GM12878 (cell line): Measurements from ENCODE around the gene DDX31. TPM values are rescaled to one million over a fixed set of nuclear protein-coding genes. Genes with fewer than 3 reads are reported as not detected.

Experiments
- ATAC-seq: fragments of 200-7000 bp; cut with Tn5 transposase; 3 replicates; pipeline ENCODE4 v1.9.1; 2020; ENCODE audit warnings: mild to moderate bottlenecking, moderate library complexity
- BruUV-seq: library from RNA; stranded (reverse); fragments of 400-500 nt; replicated peaks from 2 replicates; lab custom pipeline; 2021; lab: Mats Ljungman, UMichigan
- CTCF ChIA-PET: fragments of 300-600 bp; sonication (Branson Sonifier 250); formaldehyde crosslinking; extraction: SDS; loops from one replicate; lab custom pipeline; 2021; ENCODE audit warnings: inconsistent platforms; lab: Yijun Ruan, JAX
- POLR2A ChIA-PET: fragments of 350-600 bp; formaldehyde crosslinking; extraction: SDS; loops from one replicate; lab custom pipeline; 2021; ENCODE audit warnings: inconsistent platforms; lab: Charles Lee
- RAD21 ChIA-PET: fragments of 300-600 bp; sonication (Branson Sonifier 250); formaldehyde crosslinking; loops from one replicate; lab custom pipeline; 2023; ENCODE audit warnings: antibody characterized with exemption; ENCODE audit not compliant: unreplicated experiment; lab: Charles Lee
- SMC1A ChIA-PET: fragments of 300-600 bp; sonication (Branson Sonifier 250); formaldehyde crosslinking; loops from one replicate; lab custom pipeline; 2023; ENCODE audit not compliant: unreplicated experiment, uncharacterized antibody; lab: Charles Lee
- DNase-seq: peaks from one replicate; pipeline ENCODE4 v3.0.0-alpha.2; 2011; ENCODE audit warnings: low read depth, low spot score
- FAIRE-seq: peaks from 3 replicates; lab custom pipeline; 2011; peaks lifted over from hg19 to GRCh38; lab: Jason Lieb, UNC
- H2AFZ ChIP-seq: 2 replicates; pipeline ENCODE4 v1.6.0; 2011; ENCODE audit warnings: low read depth, low read length, control low read depth; ENCODE audit not compliant: control insufficient read depth
- H3K27ac ChIP-seq: 2 replicates; pipeline ENCODE4 v1.5.1; 2011; ENCODE audit warnings: control low read depth; ENCODE audit not compliant: control insufficient read depth, insufficient read depth
- H3K27me3 ChIP-seq, 2 experiments: replicated peaks in 1 of 2; 2 replicates each; pipeline versions ENCODE4 v1.6.0 to v1.6.1; 2011; ENCODE audit warnings: low read length in 1 of 2; ENCODE audit not compliant: control insufficient read depth in 2 of 2, insufficient read depth in 2 of 2
- H3K36me3 ChIP-seq, 2 experiments: 2 replicates each; pipeline ENCODE4 v1.5.1; 2011; ENCODE audit warnings: low read length in 1 of 2; ENCODE audit not compliant: control insufficient read depth in 2 of 2, insufficient read depth in 2 of 2
- H3K4me1 ChIP-seq: 2 replicates; pipeline ENCODE4 v1.6.1; 2011; ENCODE audit warnings: mild to moderate bottlenecking, low read length, moderate library complexity, mixed read lengths; ENCODE audit not compliant: control insufficient read depth, insufficient read depth
- H3K4me2 ChIP-seq: 2 replicates; pipeline ENCODE4 v1.6.0; 2011; ENCODE audit warnings: control low read depth; ENCODE audit not compliant: control insufficient read depth, insufficient read depth
- H3K4me3 ChIP-seq: fragments of 200-600 bp; sonication (generic); 2 replicates; pipeline ENCODE4 v1.5.1; 2016
- H3K79me2 ChIP-seq: 2 replicates; pipeline ENCODE4 v1.6.0; 2011; ENCODE audit warnings: low read length; ENCODE audit not compliant: control insufficient read depth, insufficient read depth
- H3K9ac ChIP-seq: 2 replicates; pipeline ENCODE4 v1.8.0; 2011; ENCODE audit warnings: low read length, control low read depth, mixed read lengths; ENCODE audit not compliant: control insufficient read depth, insufficient read depth
- H3K9me3 ChIP-seq: replicated peaks from 3 replicates; pipeline ENCODE4 v1.5.1; 2011; ENCODE audit warnings: mild to moderate bottlenecking, low read length; ENCODE audit not compliant: control insufficient read depth, insufficient read depth
- H4K20me1 ChIP-seq: 2 replicates; pipeline ENCODE4 v1.6.0; 2011; ENCODE audit not compliant: control insufficient read depth, insufficient read depth
- BACH1 ChIP-seq: fragments of 450-650 bp; IDR thresholded peaks from 2 replicates; pipeline ENCODE4 v1.6.1; 2017; ENCODE audit warnings: mild to moderate bottlenecking, borderline replicate concordance
- CBX5 ChIP-seq: sonication (generic); IDR thresholded peaks from 2 replicates; pipeline ENCODE4 v1.6.1; 2016; ENCODE audit warnings: low read depth, moderate library complexity, mild to moderate bottlenecking, inconsistent platforms
- CHD4 ChIP-seq: fragments of 200-600 bp; sonication (generic); IDR thresholded peaks from 2 replicates; pipeline ENCODE4 v1.6.1; 2016; ENCODE audit warnings: mild to moderate bottlenecking
- GATAD2B ChIP-seq: fragments of 450-650 bp; conservative IDR thresholded peaks from 2 replicates; pipeline ENCODE4 v1.6.1; 2017; ENCODE audit warnings: low read depth, mild to moderate bottlenecking, moderate library complexity
- PAX8 ChIP-seq: fragments of 450-650 bp; IDR thresholded peaks from 2 replicates; pipeline ENCODE4 v1.6.1; 2017; ENCODE audit warnings: mild to moderate bottlenecking, moderate library complexity
- SKIL ChIP-seq: fragments of 450-650 bp; IDR thresholded peaks from 2 replicates; pipeline ENCODE4 v1.6.1; 2017; ENCODE audit warnings: mild to moderate bottlenecking, low read depth, inconsistent platforms; ENCODE audit not compliant: poor library complexity, severe bottlenecking
- SRF ChIP-seq, 2 experiments: IDR thresholded peaks; 2 replicates each; pipeline ENCODE4 v1.6.1; 2011; ENCODE audit warnings: low read depth in 2 of 2, low read length in 2 of 2, mild to moderate bottlenecking in 1 of 2, moderate library complexity in 1 of 2
- ZNF274 ChIP-seq: IDR thresholded peaks from one replicate; pipeline ENCODE4 v1.8.0; 2011; ENCODE audit not compliant: insufficient read length, insufficient read depth
- WGBS: methylation state at CpG from one replicate; pipeline ENCODE4 v1.1.6; 2016; ENCODE audit warnings: low lambda C conversion rate; ENCODE audit not compliant: insufficient replicate concordance, insufficient coverage; ENCODE audit errors: missing lambda C conversion rate; 5-methylcytosine and 5-hydroxymethylcytosine counted together
- in situ Hi-C: fragments of 300-500 bp; cut with MboI; formaldehyde crosslinking; loops from 9 replicates; pipeline ENCODE4 v1.14.3; 2018; ENCODE audit warnings: mixed read lengths
- intact Hi-C: fragments of 100-400 bp; cut with micrococcal nuclease; formaldehyde crosslinking; loops from one replicate; pipeline ENCODE4 v1.14.2; 2022; ENCODE audit not compliant: unreplicated experiment
- polyA plus RNA-seq, 11 experiments: library from polyadenylated mRNA; depleted of rRNA in 4 of 11; unstranded in 6 of 11; stranded (reverse) in 5 of 11; fragments of >200 nt; fragmentation: Nextera tagmentation in 4 of 11; fragmentation: Illumina TruSeq in 1 of 11; extraction: Ambion mirVana in 4 of 11; extraction: Trizol in 1 of 11; gene quantifications; 1 replicate in 1 of 11; 2 replicates in 10 of 11; pipeline versions ENCODE4 v1.2.1 to v1.2.3, GENCODE V29; 2011 to 2016; ENCODE audit warnings: inconsistent platforms in 2 of 11, missing spikeins in 2 of 11, low read depth in 1 of 11
- total RNA-seq, 4 experiments: library from RNA; depleted of rRNA in 3 of 4; stranded (reverse); fragments of >200 nt in 3 of 4; fragmentation: Illumina TruSeq in 1 of 4; extraction: Trizol in 1 of 4; gene quantifications; 2 replicates each; pipeline versions ENCODE4 v1.2.1 to v1.2.3, GENCODE V29; 2013 to 2021
- TF ChIP-seq, protein P1 (sequence below): fragments of 450-650 bp; IDR thresholded peaks from 2 replicates; pipeline ENCODE4 v1.6.1; 2017; ENCODE audit warnings: mild to moderate bottlenecking, moderate library complexity

Gene DDX31
- total and polyA plus RNA-seq, 10 of the 15 experiments (the other 5 are each of a cell fraction or from before 2014, with no cell fraction given): 12.1 to 30.8 (median 20.8) TPM

DNA sequence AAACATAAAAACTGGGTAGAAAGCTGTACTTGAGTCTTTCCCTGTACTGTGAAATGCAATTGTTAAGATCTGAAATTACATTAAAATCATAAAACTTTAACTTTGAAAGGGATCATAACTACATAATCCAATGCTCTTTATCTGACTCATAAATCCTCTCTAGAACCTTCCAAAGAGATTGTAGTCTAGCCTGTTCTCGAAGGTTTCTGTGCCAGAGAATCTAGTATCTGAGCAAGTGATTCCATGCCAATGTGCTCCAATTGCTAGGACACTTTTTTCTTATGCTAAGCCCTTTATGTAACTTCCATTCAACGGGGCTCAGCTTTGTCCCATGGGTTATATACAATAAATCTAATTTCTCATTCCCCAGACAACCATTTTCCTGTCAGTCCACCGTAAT, 21.1 kb downstream of the DDX31 start:
- POLR2A ChIA-PET: no interaction called here
- DNase-seq (no peak), ATAC-seq (no peak), FAIRE-seq (no peak)
- in situ Hi-C loops (no loop called here), intact Hi-C loops (no loop called here)
- H3K27me3 ChIP-seq: no peaks in the 10 kb centered on the region
- no peak overlapping the region for H3K27ac ChIP-seq
- no peaks in the 10 kb centered on the region for H4K20me1 ChIP-seq
- 99% methylated on average over 3 of the region's 3 CpGs for WGBS
- H3K36me3 ChIP-seq: peaks cover 17 to 43% of the 10 kb centered on the region in 2 experiments
- RAD21 ChIA-PET: interaction anchor here (1.2 kb wide), 1 partner anchor 21 kb away, joined by 3 read pairs; the partner anchor contains the start of genes DDX31 and GTF3C4
- no TSS peak for BruUV-seq
- no peak overlapping the region for H3K9ac ChIP-seq
- H3K4me1 ChIP-seq: no peaks in the 10 kb centered on the region
- CTCF ChIA-PET: interaction anchor here (0.9 kb wide), 1 partner anchor 140 kb away, joined by 3 read pairs; no protein-coding TSS in a partner anchor
- no peak overlapping the region for H2AFZ ChIP-seq
- H3K4me2 ChIP-seq: no peak overlapping the region
- no peaks in the 10 kb centered on the region for H3K9me3 ChIP-seq
- SMC1A ChIA-PET: no interaction called here
- H3K4me3 ChIP-seq: no peak overlapping the region
- no peaks in the 10 kb centered on the region for H3K79me2 ChIP-seq
- TF ChIP-seq BACH1 (no peak), SKIL (no peak), PAX8 (no peak), CBX5 (no peak), ZNF274 (no peak), SRF (IDR thresholded peaks at IDR 0.05; ENCODE audit: low read depth in 2 of 2, low read length in 2 of 2) (no peak), GATAD2B (no peak), CHD4 (no peak)
- TF ChIP-seq, protein P1, sequence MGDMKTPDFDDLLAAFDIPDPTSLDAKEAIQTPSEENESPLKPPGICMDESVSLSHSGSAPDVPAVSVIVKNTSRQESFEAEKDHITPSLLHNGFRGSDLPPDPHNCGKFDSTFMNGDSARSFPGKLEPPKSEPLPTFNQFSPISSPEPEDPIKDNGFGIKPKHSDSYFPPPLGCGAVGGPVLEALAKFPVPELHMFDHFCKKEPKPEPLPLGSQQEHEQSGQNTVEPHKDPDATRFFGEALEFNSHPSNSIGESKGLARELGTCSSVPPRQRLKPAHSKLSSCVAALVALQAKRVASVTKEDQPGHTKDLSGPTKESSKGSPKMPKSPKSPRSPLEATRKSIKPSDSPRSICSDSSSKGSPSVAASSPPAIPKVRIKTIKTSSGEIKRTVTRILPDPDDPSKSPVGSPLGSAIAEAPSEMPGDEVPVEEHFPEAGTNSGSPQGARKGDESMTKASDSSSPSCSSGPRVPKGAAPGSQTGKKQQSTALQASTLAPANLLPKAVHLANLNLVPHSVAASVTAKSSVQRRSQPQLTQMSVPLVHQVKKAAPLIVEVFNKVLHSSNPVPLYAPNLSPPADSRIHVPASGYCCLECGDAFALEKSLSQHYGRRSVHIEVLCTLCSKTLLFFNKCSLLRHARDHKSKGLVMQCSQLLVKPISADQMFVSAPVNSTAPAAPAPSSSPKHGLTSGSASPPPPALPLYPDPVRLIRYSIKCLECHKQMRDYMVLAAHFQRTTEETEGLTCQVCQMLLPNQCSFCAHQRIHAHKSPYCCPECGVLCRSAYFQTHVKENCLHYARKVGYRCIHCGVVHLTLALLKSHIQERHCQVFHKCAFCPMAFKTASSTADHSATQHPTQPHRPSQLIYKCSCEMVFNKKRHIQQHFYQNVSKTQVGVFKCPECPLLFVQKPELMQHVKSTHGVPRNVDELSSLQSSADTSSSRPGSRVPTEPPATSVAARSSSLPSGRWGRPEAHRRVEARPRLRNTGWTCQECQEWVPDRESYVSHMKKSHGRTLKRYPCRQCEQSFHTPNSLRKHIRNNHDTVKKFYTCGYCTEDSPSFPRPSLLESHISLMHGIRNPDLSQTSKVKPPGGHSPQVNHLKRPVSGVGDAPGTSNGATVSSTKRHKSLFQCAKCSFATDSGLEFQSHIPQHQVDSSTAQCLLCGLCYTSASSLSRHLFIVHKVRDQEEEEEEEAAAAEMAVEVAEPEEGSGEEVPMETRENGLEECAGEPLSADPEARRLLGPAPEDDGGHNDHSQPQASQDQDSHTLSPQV: no peak
